Neural cell (in vitro differentiated cells): Measurements from ENCODE around the gene MCRIP1.

Experiments
- CTCF ChIP-seq: fragments of 450-650 bp; IDR thresholded peaks from 2 replicates; pipeline ENCODE4 v1.5.1; 2014; ENCODE audit warnings: antibody characterized with exemption, mild to moderate bottlenecking, moderate library complexity; ENCODE audit not compliant: poor library complexity, severe bottlenecking
- TAF1 ChIP-seq: IDR thresholded peaks from 2 replicates; pipeline ENCODE4 v1.6.1; 2012; ENCODE audit warnings: low read depth

GRCh38 chr17:81794074-81794476 is 39.0 kb downstream of the MCRIP1 start:
- TF ChIP-seq CTCF (no peak), TAF1 (no peak)
